Stimulated activated CD4-positive, alpha-beta T cell treated with anti-CD3 and anti-CD28 coated beads, Interleukin-12 subunit alpha, Interleukin-12 subunit beta, amount 100 ng/mL, for 48 hours (primary cell): ENCODE data around the gene INAVA.

Experiments used
- DNase-seq, 3 donors: peaks; one replicate each; pipeline ENCODE4 v3.0.0-alpha.2; 2020; ENCODE audit warnings: low read depth in 2 of 3, low spot score in 1 of 3

The INAVA gene

DNA sequence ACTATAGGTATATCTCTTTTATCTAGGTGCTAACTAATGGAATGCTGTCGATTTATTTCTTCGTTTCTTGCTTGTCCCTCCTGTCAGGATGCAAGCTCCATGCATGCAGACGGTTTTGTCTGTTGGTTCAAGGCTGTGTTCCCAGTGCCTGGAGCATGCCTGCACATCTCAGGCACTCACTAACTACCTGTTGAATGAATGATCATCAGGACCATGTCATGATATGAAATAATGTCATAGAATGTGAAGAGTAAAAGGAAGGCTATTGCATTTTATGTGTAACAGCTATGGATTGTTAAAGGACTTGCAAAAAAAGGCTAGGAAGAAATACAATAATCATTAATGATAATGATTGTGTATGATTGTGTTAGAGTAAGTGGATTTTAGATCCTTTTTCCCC is 17.7 kb upstream of the INAVA start:
- DNase-seq = no peak

DNA sequence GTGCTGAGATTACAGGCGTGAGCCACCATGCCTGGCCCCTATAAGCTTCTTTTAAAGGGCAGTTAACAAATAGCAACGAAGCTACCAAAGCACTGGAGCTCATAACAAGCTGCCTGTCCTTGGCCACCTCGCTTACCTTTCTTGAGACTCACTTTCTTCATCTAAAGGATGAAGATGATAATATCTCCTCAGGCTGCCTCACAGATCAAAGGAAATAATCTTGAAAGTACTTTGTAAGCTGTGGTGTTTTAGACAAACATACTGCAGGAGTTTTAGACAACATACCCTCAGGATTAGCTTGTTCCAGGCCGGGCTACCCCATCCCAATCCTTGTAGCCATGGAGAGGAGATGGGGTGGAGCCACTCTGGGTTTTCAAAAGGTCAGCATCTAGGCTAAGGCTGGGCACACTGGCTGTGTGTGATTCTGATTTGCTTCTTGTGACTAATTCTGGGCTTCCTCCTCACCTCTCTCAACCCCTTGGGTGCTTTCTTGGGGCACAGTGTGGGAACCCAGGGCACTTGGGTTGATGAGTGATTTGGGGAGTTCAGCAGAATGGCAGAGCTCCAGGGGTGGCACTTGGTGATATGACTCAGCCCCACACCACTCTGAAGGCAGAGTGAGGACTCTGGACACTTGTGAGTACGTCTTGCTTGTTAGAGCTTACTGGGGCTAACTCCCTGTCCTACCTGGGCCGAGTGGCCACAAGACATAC is 16.7 kb upstream of the INAVA start:
- peak; percentile 34 to 46 (median 39) for DNase-seq

DNA sequence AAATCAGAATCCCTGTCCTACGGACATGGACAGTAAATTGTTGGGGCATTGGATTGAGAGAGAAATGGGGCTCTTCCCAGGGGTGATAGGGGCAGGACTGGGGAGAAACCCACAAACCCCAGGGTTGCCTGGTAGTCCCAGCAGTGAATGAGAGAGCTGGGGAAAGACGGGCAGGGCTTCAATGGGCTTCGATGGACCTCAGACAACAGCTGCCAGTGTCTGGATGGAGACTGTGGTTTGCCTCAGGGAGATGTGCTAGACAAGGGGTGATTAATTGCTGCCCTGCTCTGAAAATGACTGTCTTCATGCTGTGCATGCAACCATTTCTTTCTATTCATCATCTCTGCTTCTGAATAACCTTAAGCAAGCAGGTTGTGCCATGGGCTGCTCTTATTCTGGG is 14.5 kb upstream of the INAVA start:
- DNase-seq = peak in 1 of 3 donors; percentile 30

- DNase-seq = no peak
These were observed 11.6 kb upstream of the INAVA start for GRCh38 chr1:200883118-200883517.

DNA sequence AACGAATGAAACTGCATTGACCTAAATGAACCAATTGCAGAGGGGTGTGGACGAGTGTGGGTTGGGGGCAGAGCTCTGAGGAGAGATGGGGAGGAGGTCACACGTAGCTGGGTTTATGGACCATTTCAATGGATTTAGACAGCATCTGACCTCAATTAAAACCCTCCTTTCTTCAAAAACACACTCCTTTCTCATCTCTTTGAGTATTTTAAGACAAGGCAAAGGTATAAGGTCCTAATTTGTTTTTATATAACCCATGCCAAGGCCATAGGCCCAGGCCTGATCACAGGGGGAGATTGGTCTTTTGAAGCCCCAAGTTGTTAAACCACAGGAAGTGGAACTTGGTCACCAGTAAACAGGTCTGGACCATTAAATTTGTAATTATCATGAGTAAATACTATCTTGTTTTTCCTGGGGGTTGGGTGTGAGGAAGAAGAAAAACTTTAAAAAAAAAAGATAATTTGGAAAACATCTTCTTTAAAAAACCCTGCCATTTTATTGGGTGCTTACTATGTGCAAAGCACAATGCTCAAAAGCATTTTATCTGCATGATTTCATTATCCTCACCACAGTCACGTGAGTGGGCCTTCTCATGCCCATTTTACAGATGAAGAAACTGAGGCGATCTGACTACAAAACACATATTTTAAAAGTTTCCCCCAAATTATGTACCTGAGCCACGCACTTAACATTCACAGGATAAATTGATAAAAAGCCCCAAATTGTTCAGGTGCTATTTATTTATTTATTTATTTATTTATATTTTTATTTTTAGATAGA is 8.9 kb upstream of the INAVA start:
- no peak for DNase-seq

GRCh38 chr1:200886594-200886993 is 8.1 kb upstream of the INAVA start:
- no peak for DNase-seq

DNA sequence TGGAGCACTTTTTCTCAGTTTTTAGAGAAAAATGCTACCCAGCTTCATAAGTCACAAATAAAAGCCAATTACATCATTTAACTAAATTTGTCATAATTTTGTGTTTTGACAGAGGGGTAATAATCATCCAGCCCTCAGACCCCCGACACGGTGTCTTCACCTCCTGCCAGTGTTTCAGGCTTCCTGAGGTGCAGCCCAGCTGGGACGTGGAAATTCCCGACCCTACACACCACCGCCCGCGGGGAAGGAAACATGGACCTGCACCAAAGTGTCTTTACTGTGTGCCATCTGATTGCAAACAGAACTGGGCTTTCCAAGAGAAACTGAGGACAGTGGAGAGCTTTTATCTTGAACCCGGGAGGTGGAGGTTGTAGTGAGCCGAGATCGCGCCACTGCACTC is 7.7 kb upstream of the INAVA start:
- no peak for DNase-seq

DNA sequence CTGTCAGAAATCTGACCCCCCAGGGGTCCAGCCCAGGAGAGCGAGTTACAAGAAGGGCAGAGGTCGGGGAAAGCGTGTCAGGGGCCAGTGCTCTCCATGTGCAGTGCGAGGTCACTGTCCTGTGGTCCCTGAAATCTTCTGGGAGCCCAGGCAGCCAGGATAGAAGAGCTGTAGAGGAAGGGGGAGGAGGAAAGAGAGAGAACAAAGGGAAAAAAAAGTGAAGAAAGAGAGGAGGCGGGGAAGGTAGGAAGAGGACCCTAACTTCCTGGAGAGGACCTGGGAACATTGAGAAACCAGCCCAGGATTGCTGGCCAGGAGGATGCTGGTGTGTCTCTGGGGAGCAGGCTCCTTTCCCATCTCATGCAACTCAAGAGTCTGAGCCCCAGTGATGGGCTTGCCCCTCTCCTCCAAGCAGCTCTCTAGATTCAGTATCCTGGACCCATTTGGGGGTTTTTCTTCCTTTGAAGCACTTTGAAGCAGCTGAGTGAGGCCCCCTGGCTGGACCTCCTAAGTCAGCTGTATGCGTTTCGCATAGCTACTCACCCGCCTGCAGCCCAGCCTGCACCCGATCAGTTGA is 6.8 kb upstream of the INAVA start:
- no peak for DNase-seq

DNA sequence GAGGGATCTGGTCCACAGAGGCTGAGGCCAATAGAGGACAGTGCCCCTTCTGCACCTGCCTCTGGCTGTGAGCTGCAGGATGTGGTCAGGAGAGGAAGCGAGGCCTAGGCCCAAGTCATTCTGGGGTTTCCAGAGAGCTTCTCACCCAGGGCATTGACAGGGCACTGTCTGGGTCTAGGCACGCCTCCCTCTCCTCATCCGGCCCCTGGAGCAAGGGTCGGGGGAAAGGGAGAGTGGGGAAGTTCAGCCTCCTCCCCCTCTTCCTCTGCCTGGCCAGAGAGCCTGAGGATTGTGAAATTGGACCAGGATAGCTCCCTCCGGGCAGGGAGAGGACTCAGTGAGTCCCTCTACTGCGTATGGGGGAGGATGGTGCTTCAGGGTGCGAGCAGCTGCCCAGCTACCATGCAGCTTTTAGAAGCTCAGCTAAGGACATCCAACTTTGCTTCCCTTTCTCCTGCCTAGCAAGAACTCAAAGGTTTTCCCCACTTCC is 6.3 kb upstream of the INAVA start:
- peak; percentile 35 to 45 (median 40) for DNase-seq

GRCh38 chr1:200889571-200889970 is 5.1 kb upstream of the INAVA start:
- DNase-seq = no peak

- no peak for DNase-seq
These were observed 4.7 kb upstream of the INAVA start for GRCh38 chr1:200890027-200890426.

- no peak for DNase-seq
These were observed 3.6 kb upstream of the INAVA start for GRCh38 chr1:200890818-200891773.

DNA sequence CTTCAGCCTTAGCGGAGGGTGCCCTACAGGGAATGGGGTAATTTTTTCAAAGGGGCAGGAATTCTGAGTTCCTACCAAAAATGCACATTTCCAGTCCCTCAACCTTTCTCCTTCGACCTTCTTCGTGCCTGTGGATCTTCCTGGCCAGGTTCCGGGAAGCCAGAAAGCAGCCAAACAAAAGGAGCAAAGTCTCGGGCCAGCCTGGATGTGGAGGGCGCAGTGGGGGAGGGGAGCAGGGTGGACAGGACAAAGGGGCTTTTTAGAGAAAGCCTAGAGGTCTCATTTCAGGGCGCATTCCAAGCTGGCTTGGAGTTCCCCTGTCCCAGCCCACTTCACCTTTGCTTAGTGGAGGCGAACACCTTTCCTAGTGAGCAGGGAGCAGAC is 2.9 kb upstream of the INAVA start:
- no peak for DNase-seq

GRCh38 chr1:200892546-200892945 is 2.2 kb upstream of the INAVA start:
- no peak for DNase-seq

- no peak for DNase-seq
These were observed 1.7 kb upstream of the INAVA start for GRCh38 chr1:200892958-200893357.

GRCh38 chr1:200893411-200893901 is 1.2 kb upstream of the INAVA start:
- no peak for DNase-seq

DNA sequence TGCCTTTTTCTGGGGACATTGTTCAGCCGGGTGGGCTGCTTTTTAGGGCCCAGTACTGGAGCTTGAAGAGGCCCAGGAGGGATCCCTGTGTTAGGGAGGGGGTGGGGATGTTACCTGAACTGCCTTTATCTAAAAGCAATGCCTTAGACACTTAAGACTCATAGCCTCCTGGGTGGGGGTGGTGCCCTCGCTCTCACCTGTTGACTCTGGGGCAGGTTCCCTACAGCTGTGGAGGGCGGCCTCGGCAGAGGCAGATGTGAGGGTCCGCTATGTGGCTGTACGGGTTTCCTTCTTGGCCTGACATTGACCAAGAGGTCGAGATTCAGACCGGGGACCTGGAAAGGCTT is 716 bp downstream of the INAVA start:
- DNase-seq = no peak

GRCh38 chr1:200895801-200896530 is 1.3 kb downstream of the INAVA start:
- no peak for DNase-seq

- DNase-seq = no peak
These were observed 2.0 kb downstream of the INAVA start for GRCh38 chr1:200896531-200897196.

- DNase-seq = no peak
These were observed 2.6 kb downstream of the INAVA start for GRCh38 chr1:200897259-200897658.
